ENCODE measurements around the gene GPR21.

DNA sequence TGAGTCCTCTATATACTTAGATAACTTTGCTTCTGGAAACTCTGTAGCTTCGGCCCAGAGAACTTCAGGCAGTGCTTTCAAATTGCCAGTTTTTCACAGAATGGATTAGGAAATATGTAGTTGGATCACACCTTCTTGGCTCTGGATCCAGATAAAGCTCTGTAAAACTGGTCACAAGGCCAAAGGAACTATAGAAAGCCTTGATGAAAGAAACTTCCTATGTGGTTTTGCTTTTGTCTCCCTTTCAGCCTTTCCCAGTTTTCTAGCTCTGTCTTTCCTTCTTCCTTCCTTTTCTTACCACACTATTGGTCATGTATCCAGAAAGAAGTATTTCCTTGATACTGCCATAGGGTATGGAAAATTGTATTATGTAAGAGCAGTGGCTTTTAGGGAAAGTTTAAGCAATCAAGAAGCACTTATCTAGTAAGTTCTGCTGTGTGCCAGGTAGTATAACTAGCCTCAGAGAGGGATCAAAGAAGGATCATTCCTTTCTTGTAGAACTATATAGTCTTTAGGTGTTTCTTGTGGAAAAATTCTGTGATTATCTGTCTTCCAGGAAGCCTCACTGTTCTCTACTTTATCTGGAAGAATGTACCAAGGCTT, 6.3 kb downstream of the GPR21 start:
- no peak for TF ChIP-seq EP300 (IDR thresholded peaks at IDR 0.05)
- TF ChIP-seq POLR2A (IDR thresholded peaks at IDR 0.05) = no peak
- no peak for TF ChIP-seq POLR2AphosphoS5 (IDR thresholded peaks at IDR 0.05)

Measured in suprapubic skin (tissue), 4 donors.